D721Med (cell line): Measurements from ENCODE around the gene STXBP1.
A peak's percentile ranks its signal among the peaks of the same experiment; 100 is the strongest.

ENCODE experiments used
- DNase-seq: peaks from one replicate; pipeline ENCODE4 v3.0.0; 2011; ENCODE audit warnings: low spot score; ENCODE audit not compliant: insufficient read length
- FAIRE-seq: peaks from 2 replicates; lab custom pipeline; 2011; peaks lifted over from hg19 to GRCh38; lab: Jason Lieb, UNC
- CTCF ChIP-seq: IDR thresholded peaks from 2 replicates; pipeline ENCODE4 v1.5.1; 2012; ENCODE audit warnings: mild to moderate bottlenecking, control low read depth; ENCODE audit not compliant: insufficient read depth; ENCODE audit errors: missing control alignments

STXBP1 gene

GRCh38 chr9:127734247-127734746, 122.2 kb downstream of the STXBP1 start:
- peak; percentile 77 for DNase-seq
- FAIRE-seq: no peak
- TF ChIP-seq CTCF: no peak

DNA sequence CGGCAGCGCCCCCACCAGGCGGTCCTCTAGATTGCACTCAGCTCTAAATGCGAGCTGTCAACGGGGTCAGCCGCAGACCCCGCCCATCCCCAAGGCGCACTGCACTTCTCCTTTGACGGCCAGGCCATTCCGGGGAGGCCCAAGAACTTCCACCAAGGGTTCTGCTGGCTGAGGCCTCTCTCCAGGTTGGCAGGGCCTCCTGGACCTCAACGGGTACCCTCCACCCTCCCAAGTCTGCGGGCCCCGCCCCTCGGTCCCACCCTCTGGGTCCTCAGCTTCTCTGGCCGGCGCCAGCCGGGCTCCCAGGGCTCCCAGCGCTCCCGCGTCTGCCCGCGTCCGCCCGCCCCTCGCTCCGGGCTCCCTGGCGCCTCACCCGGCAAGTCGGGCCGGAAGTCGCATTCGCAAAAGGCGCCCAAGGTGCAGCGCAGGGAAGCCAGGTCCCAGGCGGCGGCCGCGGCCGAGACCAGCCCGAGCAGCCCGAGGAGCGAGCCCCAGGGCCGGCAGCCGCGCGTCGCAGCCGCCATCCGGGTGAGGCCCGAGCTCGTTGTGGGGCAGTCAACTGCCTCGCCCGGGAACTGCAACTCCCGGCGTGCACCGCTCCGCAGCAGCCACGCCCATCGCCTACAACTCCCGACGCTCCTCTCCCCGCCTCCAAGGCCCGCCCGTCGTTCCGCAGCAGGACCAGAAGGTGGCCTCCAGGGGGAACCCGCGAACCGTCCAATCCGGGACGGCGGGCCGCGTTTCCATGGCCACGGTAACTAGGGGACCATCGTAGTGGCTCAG, 122.9 kb downstream of the STXBP1 start, which contains the start of gene TOR2A:
TSS of gene TOR2A (minus strand) at position 548 of the 783 bp plus-strand sequence. CDS start at position 524, 24 bp downstream.
- peak; percentile 92 for TF ChIP-seq CTCF
- FAIRE-seq (no peak), DNase-seq (peak; percentile 89)

DNA sequence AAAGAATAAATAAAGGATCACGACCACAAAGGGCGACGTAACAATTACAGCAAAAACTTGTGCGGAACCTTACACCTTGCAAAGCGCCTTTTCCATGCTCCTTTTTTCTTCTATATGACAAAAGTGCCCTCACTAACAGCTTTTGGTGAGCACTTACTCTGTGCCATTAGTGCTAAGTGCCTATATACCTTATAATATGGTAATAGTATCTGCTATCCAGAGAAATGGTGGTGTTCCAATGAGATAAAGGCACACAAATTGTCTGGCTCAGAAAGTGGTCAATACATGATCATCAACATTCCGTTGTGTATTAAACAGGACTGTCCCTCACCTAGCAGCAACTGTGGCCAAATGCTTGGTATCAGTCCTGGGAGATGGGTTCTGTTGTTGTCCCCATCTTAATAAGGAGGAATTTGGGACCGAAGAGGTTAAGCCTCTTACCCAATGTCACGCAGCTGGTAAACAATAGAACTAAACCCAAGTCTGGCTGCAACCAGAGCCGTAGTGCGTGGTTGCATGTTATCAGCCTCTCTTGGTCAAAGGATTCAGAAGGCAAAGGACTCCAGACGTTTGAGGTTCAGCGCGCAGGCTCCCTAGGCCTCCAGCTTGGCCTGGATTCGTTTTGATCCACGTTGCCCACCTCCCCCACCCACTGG, 123.6 kb downstream of the STXBP1 start:
- FAIRE-seq (no peak), DNase-seq (no peak)
- no peak for TF ChIP-seq CTCF

DNA sequence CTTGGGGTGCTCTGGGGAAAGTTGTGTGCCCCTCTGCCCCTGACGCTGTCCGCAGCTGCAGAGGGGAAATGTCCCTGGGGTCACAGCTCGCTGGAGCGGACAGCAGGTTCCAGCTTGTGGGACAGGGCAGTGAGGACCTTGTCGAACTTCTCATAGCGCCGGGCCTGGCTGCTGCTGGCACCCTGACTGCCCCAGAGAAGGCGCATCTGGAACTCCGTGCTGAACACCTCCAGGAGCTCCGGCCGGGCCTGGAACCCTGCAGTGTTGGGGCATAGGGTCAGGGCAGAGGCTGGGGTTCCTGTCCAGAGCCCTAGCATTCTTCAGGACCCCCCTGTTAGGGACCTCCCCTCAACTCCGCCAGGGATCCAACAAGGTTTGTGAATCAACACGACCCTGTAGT, 126.6 kb downstream of the STXBP1 start:
- TF ChIP-seq CTCF: no peak
- no peak for DNase-seq
- FAIRE-seq: no peak

GRCh38 chr9:127739614-127740330, 127.7 kb downstream of the STXBP1 start:
- DNase-seq (no peak), FAIRE-seq (no peak)
- TF ChIP-seq CTCF: no peak

- no peak for TF ChIP-seq CTCF
- no peak for DNase-seq
- no peak for FAIRE-seq
Measured at GRCh38 chr9:127741831-127742434, 129.9 kb downstream of the STXBP1 start.
